HG03354 (cell line): Measurements from ENCODE around the gene BANF1.
"Not testable (repeated sequence)": the region's sequence is repeated elsewhere in the genome, so short reads cannot be mapped to it uniquely, and the experiment has no call there.

Source experiments
- ATAC-seq: cut with Tn5 transposase; IDR thresholded peaks from one replicate; pipeline ENCODE4 v1.9.1; 2021; ENCODE audit warnings: mild to moderate bottlenecking; ENCODE audit not compliant: unreplicated experiment, poor library complexity, severe bottlenecking

Gene BANF1

GRCh38 chr11:66008095-66008467, 5.8 kb downstream of the BANF1 start:
- ATAC-seq, result no peak

- ATAC-seq, result no peak
These were observed 6.3 kb downstream of the BANF1 start for GRCh38 chr11:66008468-66009101.

GRCh38 chr11:66010036-66010435, 7.7 kb downstream of the BANF1 start:
- not testable (repeated sequence) for ATAC-seq

- ATAC-seq, result no peak
These were observed 9.0 kb downstream of the BANF1 start for GRCh38 chr11:66011239-66011784.

GRCh38 chr11:66011785-66012303, 9.5 kb downstream of the BANF1 start, which contains the start of gene CST6:
Gene CST6, plus strand, starts transcription at chr11:66012008. Its CDS starts 37 bp downstream, at chr11:66012045.
- ATAC-seq, result no peak

- ATAC-seq, result no peak
These were observed 10.2 kb downstream of the BANF1 start for GRCh38 chr11:66012371-66012945.

- ATAC-seq, result no peak
These were observed 10.9 kb downstream of the BANF1 start for GRCh38 chr11:66012946-66013761.

GRCh38 chr11:66013762-66014100, 11.4 kb downstream of the BANF1 start:
- ATAC-seq, result no peak

- no peak for ATAC-seq
These were observed 12.6 kb downstream of the BANF1 start for GRCh38 chr11:66014804-66015453.

- no peak for ATAC-seq
These were observed 13.2 kb downstream of the BANF1 start for GRCh38 chr11:66015454-66015881.

GRCh38 chr11:66015936-66016792, 13.9 kb downstream of the BANF1 start:
- no peak for ATAC-seq

GRCh38 chr11:66016793-66017177, 14.5 kb downstream of the BANF1 start:
- no peak for ATAC-seq

- ATAC-seq, result no peak
These were observed 15.0 kb downstream of the BANF1 start for GRCh38 chr11:66017321-66017720.

- ATAC-seq, result no peak
These were observed 17.9 kb downstream of the BANF1 start for GRCh38 chr11:66020212-66020611.

- ATAC-seq, result no peak
These were observed 18.5 kb downstream of the BANF1 start for GRCh38 chr11:66020618-66021357.

- ATAC-seq, result peak; percentile 51
These were observed 20.3 kb downstream of the BANF1 start for GRCh38 chr11:66022401-66023185.

- not testable (repeated sequence) for ATAC-seq
These were observed 20.8 kb downstream of the BANF1 start for GRCh38 chr11:66023186-66023440.

- ATAC-seq, result no peak
These were observed 23.8 kb downstream of the BANF1 start, which contains the start of gene CATSPER1 for GRCh38 chr11:66026017-66026529. Gene CATSPER1, minus strand, starts transcription at chr11:66026479. Its CDS starts 100 bp downstream, at chr11:66026379.
